NCI-H1694 (cell line): ENCODE data around the gene SLMAP.

Source experiments
- DNase-seq: peaks from one replicate; lab custom pipeline; 2025; lab: John Stamatoyannopoulos, UW

The SLMAP gene

DNA sequence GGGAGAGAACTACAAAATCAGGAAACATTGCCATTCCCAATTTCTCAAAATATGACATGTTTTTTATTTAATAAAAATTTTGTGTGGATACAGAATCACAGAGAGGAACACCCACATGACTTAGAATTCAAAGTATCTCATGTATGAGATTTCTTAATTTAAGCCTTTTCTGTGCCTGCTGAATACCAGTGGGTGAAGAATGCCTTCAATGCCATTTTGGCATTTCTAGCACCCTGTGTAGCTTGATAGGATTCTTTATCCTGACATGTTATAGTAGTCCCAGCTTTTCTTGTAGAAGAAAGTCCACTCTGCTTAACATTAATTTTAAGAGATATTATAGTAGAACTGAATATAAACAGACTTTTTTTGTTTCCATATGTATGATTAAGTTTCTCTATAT, 3.1 kb upstream of the SLMAP start:
- DNase-seq, result no peak

DNA sequence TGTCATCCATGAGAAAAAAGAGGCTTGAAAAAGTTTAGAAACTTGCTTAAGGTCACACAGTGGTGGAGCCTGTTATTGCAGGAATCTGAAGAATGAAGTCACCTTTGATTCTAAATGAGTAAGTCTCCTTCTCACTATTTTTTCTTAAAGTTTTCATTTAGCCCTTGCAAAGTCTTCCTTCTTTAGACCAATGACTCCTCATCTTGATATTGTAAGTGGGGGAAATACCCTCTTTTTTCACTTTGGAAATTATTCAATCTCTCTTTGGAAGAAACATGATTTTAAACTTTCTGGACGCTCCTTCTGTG, 787 bp upstream of the SLMAP start:
- DNase-seq, result no peak

DNA sequence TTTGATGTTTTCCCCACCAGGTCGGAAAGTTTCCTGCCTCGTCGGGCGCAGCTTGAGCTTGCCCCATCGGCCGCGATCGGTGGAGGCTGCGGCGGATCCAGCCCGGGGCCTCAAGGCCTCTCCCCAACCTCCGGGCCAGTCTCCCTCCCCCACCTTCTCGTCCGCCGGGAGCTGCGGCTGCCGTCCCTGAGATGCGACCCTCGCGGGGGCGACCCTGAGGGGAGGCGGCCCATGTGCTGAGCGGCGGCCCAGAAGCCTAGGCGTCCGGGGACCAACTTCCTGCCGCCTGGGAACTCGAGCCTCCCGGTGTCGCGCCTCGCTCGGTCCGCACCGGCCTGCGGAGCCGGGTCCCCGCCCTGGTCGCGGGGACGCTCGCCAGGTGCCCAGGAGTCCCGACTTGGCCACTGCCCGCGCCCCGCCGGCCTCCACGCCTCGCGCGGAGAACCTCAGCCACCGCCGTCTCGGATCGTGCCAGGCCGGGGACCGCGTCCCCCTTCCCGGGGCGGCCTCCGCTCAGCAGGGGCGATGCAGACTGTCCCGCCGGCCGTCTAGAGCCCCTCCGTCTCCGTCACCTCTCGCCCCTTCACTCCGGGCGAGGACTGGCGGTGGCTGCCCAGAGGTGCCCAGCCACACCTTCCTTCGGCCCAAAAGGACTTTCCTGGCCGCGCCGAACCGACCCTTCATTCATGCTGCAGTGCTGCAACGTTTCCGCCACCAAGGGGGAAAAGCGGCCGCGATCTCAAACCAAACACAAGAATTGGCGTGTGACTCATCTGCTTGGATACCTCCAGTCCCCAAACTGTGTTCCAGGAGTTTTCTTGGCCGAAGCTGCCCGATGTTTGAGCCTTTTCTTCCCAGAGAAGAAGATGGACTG, 656 bp downstream of the SLMAP start:
- DNase-seq, result no peak

DNA sequence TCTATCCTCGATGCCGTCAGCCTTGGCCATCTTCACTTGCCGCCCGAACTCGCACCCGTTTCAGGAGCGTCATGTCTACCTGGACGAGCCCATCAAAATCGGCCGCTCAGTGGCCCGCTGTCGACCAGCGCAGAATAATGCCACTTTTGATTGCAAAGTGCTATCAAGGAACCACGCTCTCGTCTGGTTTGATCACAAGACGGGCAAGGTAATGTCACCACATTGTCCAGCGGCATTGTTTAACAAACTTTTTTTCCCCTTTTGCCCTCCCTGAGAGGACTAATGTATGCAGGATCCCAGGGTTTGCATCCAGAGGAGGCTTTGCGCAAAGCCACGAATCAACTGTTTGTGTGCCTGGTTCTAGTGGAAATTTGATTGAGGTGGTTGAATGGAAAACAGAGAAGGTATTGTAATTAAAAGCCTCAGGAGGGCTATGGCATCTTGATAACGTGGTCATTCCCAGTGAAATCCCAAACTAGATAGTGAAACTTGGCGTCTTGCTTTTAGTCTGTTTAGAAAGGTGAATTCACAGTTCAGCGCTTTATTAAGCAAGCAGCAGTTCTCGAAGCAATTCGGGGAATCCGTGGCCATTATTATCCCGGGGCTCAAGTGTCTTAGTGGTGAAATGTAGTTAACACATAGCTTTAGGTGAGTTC, 1.7 kb downstream of the SLMAP start:
- DNase-seq, result no peak

DNA sequence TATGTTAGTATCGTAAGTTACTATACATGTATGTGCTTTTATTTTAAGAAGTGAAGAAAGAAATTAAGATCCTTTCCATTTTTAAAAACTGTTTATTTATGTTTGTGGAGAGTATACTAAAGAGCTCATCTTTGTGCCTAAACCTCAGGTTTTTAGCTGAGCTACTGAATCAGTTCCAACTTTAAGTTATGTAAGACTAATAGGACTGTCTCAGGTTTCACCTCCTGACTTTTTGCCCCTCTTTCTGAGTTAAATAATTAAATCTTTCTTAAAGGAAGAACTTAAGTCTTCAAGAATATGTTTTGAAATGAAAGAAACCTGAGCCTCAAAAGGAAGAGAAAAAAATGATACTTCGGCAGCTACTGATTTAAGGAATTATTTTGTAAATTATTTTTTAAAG, 2.6 kb downstream of the SLMAP start:
- DNase-seq, result no peak

GRCh38 chr3:57764794-57765193, 8.7 kb downstream of the SLMAP start:
- no peak for DNase-seq

- DNase-seq, result no peak
Observed at GRCh38 chr3:57768595-57768994, 12.5 kb downstream of the SLMAP start.

DNA sequence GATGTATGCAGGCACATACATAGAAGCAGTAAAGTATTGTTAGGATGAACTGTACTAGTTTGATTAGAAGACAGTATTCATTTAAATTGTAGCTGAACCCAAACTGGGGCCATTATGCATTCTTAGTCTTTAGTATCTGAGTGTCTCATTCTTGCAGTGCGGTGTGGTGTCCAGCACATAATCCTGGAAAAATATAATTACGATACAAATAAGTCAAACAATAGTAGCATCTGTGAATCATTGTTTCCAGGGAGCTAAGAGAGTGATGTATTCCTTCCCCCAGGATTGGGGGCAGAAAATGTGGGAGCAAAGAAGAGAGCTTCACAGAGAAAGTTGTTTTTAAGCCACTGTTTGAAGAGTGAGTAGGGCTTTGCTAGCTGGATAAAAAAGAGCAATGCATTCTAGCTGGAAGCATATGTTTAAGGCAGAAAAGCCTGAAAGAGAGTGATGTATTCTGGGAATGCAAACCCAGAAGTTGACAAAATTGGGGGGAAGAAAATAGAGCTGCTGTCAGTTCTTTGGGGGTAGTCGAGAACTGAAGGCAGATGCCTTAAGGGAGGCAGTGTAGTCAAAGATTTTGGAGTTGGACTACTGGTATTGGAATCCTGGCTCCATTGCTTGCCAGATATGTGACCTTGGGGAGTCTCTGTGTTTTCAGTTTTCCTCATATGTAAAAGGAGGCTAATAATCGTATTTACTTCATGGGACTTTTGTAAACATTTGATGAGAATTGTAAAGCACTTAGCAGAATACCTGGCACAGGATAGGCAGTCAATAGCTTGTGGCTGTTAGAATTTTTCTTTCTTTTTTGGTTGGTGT, 14.1 kb downstream of the SLMAP start:
- no peak for DNase-seq

DNA sequence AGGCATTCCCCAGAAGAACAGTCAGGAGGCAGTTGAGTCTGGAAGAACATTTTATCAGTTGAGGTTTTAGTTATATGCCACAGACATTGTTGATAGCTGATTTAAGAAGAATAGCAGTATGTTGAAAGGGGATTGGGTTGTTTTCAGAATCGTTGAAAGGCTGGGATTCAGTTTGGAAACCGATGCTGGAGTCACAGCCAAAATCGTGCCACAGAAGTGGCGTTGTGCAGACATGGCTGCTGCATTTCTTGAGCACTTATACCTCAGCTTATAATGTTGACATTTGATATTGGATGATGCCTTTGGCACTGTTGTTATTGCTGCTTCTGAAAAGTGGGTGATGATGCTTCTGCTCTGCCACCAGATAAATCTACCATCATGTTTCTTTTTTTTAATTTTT, 16.1 kb downstream of the SLMAP start:
- DNase-seq, result no peak

DNA sequence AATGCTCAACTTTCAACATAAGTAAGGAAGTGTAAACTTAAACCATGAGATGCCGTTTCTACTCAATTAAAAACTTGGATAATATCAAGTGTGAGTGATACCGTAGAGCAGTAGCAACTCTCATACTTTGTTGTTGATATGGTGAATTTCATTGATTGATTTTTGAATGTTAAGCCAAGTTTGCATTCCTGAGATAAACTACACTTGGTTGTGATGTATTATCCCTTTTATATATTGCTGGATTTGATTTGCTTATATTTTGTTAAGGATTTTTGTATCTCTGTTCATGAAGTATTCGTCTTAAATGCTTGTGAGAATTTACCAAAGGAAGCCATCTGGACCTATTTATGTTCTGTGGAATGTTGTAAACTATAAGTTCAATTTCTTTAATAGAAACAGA, 21.7 kb downstream of the SLMAP start:
- DNase-seq, result no peak

DNA sequence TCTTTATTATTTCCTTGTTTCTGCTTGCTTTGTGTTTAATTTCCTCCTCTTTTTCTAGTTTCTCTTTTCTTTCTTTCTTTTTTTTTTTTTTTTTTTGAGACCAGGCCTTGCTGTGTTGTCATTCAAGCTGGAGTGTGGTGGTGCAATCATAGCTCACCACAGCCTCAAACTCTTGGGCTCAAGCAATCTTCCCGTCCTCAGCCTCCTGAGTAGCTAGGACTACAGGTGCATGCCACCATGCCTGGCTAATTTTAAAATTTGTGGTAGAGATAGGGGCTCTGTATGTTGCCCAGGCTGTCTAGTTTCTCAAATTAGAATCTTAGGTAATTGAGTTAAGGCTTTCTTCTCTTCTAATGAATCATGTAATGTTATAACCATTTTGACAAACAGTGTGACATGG, 22.4 kb downstream of the SLMAP start:
- DNase-seq, result no peak

GRCh38 chr3:57779666-57780065, 23.6 kb downstream of the SLMAP start:
- no peak for DNase-seq

DNA sequence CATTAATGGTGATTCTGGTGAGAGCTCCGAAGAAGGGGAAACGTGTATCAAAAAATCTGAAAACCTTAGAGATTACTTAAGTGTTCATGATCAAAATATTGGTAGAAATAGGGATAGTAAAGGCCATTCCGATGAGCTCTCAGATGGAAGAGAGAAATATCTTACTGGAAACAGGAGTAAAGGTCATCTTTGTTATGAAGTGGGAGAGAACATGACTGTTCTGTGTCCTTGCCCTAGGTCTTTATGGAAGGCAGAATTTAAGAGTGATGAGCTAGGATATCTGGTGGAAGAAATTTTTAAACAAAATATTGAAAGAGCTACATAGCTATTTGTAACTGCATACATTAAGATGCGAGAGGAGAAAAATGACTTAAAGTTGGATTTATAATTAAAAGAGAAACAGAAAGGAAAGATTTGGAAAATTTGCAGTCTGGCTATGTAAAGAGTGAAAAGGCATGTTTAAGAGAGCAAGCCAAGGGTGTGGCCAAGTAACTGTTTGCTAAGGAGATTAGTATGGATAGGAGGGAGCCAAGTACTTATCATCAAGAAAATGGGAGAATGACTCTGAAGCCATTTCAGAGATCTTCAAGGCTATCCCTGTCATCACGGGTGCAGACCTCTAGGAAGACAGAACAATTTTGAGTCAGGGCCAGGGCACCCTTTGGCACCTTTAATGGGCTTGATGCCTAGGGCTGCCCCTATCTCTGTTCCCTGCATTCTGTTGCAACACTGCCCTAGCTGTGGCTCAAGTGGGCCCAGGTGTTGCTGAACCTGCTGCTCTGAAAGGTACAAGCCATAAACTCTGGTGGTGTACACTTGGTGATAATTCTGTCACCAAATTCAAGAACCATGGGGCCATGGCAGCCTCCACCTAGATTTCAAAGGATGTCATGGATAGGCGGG, 27.3 kb downstream of the SLMAP start:
- DNase-seq, result no peak

DNA sequence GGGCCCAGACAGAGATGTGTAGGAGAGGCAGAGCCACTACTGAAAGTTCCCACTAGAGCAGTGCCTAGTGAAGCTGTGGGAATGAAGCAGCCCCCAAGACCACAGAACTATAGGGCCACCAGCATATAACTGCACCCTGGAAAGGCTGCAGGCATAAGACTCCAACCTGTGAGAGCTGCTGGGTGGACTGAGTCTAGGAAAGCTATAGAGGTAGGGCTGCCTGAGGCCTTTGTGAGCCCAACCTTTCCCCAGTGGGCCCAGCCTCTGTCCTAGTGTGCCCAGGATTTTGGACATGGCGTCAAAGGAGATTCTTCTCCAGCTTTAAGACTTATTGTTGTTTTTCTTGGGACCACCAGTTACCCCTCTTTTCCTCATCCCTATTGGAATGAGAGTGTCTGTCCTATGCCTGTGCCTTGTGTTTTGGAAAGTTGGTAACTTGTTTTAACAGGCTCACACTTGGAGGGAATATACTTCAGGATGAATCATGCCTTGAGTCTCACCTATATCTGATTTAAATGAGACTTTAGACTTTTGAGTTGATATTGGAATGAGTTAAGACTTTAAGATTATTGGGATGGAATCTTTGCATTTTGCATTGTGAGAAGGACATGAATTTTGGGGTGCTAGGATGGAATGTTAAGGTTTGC, 28.1 kb downstream of the SLMAP start:
- no peak for DNase-seq

- DNase-seq, result no peak
Observed at GRCh38 chr3:57785446-57785845, 29.3 kb downstream of the SLMAP start.

DNA sequence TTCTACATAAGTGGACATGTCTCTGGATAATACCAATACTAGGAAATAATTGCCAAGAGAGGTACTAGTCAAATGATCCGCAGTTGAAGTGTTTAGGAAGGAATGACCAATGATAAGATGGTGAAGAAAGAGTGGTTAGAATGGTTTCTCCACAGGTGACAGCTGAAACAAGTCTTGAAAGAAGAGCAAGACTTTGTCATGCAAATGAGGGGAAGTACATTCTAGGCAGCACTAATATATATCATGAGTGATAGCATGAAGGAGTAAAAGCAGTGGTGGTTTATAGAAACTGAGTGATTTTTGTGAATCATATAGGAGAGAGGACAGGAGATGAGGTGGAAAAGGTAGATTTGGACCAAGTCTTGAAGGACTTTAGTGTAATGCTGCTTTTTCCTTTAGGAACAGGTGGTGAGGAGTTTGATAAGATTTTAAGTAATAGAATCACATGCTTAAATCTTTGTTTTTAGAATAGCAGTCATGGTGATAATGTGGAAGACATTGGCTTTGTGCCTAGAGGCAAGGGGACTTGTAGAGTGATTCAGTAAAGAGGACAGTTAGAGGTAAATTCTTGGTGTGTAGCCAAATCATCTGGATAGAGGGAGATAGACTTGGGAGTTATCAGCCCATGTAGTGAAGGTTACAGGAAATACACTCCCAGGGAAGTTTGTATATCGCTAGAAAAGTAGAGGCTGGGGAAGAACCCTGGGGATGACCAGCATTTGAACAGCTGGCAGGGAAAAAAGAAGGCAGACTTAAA, 31.9 kb downstream of the SLMAP start:
- DNase-seq, result no peak

- DNase-seq, result no peak
Observed at GRCh38 chr3:57788624-57789018, 32.5 kb downstream of the SLMAP start.

- DNase-seq, result no peak
Observed at GRCh38 chr3:57791245-57791644, 35.1 kb downstream of the SLMAP start.

DNA sequence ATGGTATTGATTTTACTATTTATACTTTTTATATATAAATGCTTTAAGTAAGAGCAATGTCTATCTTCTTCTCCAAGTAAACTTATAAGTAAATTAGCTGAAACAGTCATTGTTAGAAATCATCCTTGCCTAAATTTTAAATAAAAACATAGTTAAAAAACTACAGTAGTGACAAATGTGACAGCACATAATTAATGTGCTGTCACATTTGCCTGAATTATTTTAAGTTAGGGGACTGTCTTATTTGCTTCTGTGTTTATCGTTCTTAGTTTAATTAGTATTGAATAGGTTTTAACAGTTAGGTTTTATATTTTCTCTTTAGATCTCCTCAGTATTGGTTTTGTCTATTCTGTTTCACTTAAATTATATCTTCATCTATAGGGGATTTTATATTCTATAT, 36.1 kb downstream of the SLMAP start:
- no peak for DNase-seq

DNA sequence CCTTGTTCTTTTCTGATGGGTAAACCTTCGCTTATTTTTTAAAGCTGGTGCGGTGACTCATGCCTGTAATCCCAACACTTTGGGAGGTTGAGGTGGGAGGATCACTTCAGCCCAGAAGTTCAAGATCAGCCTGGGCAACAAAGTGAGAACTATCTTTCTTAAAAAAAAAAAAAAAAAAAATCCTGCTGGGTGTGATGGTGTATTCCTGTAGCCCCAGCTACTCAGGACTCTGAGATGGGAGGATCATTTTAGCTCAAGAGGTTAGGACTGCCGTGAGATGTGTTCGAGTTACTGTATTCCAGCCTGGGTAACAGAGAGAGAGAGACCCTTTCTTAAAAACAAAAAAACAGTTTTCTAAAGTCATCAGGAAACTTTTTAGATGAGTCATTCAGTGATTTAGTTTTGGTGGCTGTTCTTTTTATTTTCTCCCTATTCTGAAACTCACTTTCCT, 37.7 kb downstream of the SLMAP start:
- no peak for DNase-seq

GRCh38 chr3:57794501-57794900, 38.4 kb downstream of the SLMAP start:
- no peak for DNase-seq
